OCI-LY7 (cell line): ENCODE measurements around the gene COL15A1. TPM values are rescaled to one million over a fixed set of nuclear protein-coding genes. Genes with fewer than 3 reads are reported as not detected.

Source experiments
- BruUV-seq: library from RNA; stranded (reverse); fragments of 400-500 nt; replicated peaks from 2 replicates; lab custom pipeline; 2021; lab: Mats Ljungman, UMichigan
- CTCF ChIA-PET: fragments of 300-600 bp; sonication (Branson Sonifier 250); formaldehyde crosslinking; loops from one replicate; lab custom pipeline; 2022; ENCODE audit warnings: antibody characterized with exemption; ENCODE audit not compliant: unreplicated experiment; lab: Charles Lee
- POLR2A ChIA-PET: fragments of 300-600 bp; sonication (Branson Sonifier 250); formaldehyde crosslinking; loops from one replicate; lab custom pipeline; 2022; ENCODE audit warnings: antibody characterized with exemption; lab: Charles Lee
- DNase-seq: peaks from one replicate; pipeline ENCODE4 v3.0.0-alpha.2; 2015; ENCODE audit warnings: low spot score
- H2AFZ ChIP-seq: fragments of 200-600 bp; sonication (generic), shearing (Covaris generic); 2 replicates; pipeline ENCODE4 v1.6.1; 2014; ENCODE audit warnings: mild to moderate bottlenecking, antibody characterized with exemption, low read length, moderate library complexity
- H3K27ac ChIP-seq: fragments of 200-600 bp; sonication (generic); 2 replicates; pipeline ENCODE4 v1.5.1; 2014; ENCODE audit warnings: mixed run types, low read depth, mild to moderate bottlenecking, moderate library complexity, low read length, inconsistent platforms; ENCODE audit not compliant: poor library complexity, severe bottlenecking
- H3K36me3 ChIP-seq: fragments of 200-600 bp; sonication (generic); 2 replicates; pipeline ENCODE4 v1.6.1; 2014; ENCODE audit warnings: mild to moderate bottlenecking, antibody characterized with exemption, low read length, moderate library complexity, mixed read lengths; ENCODE audit not compliant: insufficient read depth
- H3K4me1 ChIP-seq: fragments of 200-600 bp; sonication (generic); 2 replicates; pipeline ENCODE4 v1.5.1; 2014; ENCODE audit warnings: mild to moderate bottlenecking, low read length; ENCODE audit not compliant: insufficient read depth, poor library complexity, severe bottlenecking
- H3K4me2 ChIP-seq: fragments of 200-600 bp; sonication (generic); 2 replicates; pipeline ENCODE4 v1.6.1; 2014; ENCODE audit warnings: mild to moderate bottlenecking, low read length
- H3K4me3 ChIP-seq: fragments of 200-600 bp; sonication (generic); 2 replicates; pipeline ENCODE4 v1.5.1; 2014; ENCODE audit warnings: mild to moderate bottlenecking, low read depth, low read length; ENCODE audit not compliant: poor library complexity, severe bottlenecking
- H3K79me2 ChIP-seq: fragments of 200-600 bp; sonication (generic); 2 replicates; pipeline ENCODE4 v1.6.1; 2016; ENCODE audit warnings: low read depth, mild to moderate bottlenecking, low read length, moderate library complexity, mixed read lengths; ENCODE audit not compliant: insufficient read depth
- H3K9me2 ChIP-seq: fragments of 200-600 bp; sonication (generic); 2 replicates; pipeline ENCODE4 v1.6.1; 2016; ENCODE audit warnings: mild to moderate bottlenecking, low read length, mixed read lengths; ENCODE audit not compliant: insufficient read depth
- H3K9me3 ChIP-seq: fragments of 200-600 bp; sonication (generic); 2 replicates; pipeline ENCODE4 v1.6.1; 2014; ENCODE audit warnings: mild to moderate bottlenecking, mixed run types, low read length, mixed read lengths
- H4K20me1 ChIP-seq: fragments of 200-600 bp; sonication (generic); 2 replicates; pipeline ENCODE4 v1.6.1; 2014; ENCODE audit warnings: mild to moderate bottlenecking, antibody characterized with exemption, low read length, moderate library complexity, mixed read lengths; ENCODE audit not compliant: insufficient read depth
- EZH2phosphoT487 ChIP-seq: fragments of 200-600 bp; sonication (generic); IDR thresholded peaks from 2 replicates; pipeline ENCODE4 v1.6.1; 2018; ENCODE audit warnings: low read depth, borderline replicate concordance, mild to moderate bottlenecking, mixed run types, antibody characterized with exemption, low read length, moderate library complexity, mixed read lengths
- intact Hi-C: fragments of 100-400 bp; cut with micrococcal nuclease; formaldehyde crosslinking; loops from one replicate; pipeline ENCODE4 v1.10.0; 2022; ENCODE audit not compliant: unreplicated experiment
- total RNA-seq, 2 experiments: library from RNA; depleted of rRNA in 1 of 2; stranded (reverse); fragments of >200 nt in 1 of 2; shearing (Covaris generic) in 1 of 2; gene quantifications; 2 replicates each; pipeline ENCODE4 v1.2.3, GENCODE V29; 2014 to 2022
- TF ChIP-seq, protein P1 (sequence below): fragments of 200-600 bp; sonication (generic); conservative IDR thresholded peaks from 2 replicates; pipeline ENCODE4 v1.5.1; 2014; ENCODE audit warnings: mild to moderate bottlenecking, antibody characterized with exemption, low read length, moderate library complexity, mixed read lengths

COL15A1 gene
- total RNA-seq, 2 experiments from 2014 or later: not detected

- DNase-seq: no peak
- TF ChIP-seq EZH2phosphoT487: no peak
- TF ChIP-seq, protein P1, sequence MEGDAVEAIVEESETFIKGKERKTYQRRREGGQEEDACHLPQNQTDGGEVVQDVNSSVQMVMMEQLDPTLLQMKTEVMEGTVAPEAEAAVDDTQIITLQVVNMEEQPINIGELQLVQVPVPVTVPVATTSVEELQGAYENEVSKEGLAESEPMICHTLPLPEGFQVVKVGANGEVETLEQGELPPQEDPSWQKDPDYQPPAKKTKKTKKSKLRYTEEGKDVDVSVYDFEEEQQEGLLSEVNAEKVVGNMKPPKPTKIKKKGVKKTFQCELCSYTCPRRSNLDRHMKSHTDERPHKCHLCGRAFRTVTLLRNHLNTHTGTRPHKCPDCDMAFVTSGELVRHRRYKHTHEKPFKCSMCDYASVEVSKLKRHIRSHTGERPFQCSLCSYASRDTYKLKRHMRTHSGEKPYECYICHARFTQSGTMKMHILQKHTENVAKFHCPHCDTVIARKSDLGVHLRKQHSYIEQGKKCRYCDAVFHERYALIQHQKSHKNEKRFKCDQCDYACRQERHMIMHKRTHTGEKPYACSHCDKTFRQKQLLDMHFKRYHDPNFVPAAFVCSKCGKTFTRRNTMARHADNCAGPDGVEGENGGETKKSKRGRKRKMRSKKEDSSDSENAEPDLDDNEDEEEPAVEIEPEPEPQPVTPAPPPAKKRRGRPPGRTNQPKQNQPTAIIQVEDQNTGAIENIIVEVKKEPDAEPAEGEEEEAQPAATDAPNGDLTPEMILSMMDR: no peak
These were observed 169.8 kb downstream of the COL15A1 start for GRCh38 chr9:99113414-99114048.

DNA sequence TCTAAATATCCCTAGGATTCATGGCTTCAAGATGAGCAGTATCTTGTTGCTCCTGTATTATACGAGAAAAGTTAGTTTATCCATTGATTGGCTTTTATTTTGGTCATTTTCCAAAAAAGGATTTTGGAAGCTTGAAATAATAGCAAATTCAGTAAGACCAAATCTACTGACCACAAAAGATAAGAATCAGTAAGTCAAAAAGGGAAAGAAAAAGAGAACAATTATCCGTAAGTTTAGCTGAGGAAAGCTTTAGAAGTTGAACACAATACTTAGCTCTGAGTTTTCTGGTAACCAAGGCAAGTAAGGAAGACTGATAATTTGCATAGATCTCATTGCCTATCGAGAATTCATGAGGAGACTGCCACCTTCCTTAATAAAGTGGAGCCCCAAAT, 170.3 kb downstream of the COL15A1 start:
- Histone ChIP-seq H3K27ac (peak overlapping the region; percentile 77), H2AFZ (no peak overlapping the region), H3K4me3 (no peak overlapping the region), H3K4me2 (peak overlapping the region; percentile 72), H4K20me1 (no peaks in the 10 kb centered on the region), H3K36me3 (peaks cover 26% of the 10 kb centered on the region; the same call in 1 of the 2 replicates), H3K9me3 (peaks cover 6% of the 10 kb centered on the region; the same call in 1 of the 2 replicates), H3K4me1 (peaks cover 94% of the 10 kb centered on the region), H3K9me2 (no peaks in the 10 kb centered on the region), H3K79me2 (peaks cover 96% of the 10 kb centered on the region)
- no TSS peak for BruUV-seq
- ChIA-PET POLR2A (interaction anchor here (0.6 to 2.6 kb wide), 8 partner anchors 8 to 1220 kb away, joined by 3 to 16 read pairs (median 4); partner anchors contain the start of gene TGFBR1), CTCF (no interaction called here)
- no peak for DNase-seq
- intact Hi-C loops: loop anchor here (10.0 kb wide), 1 partner anchor 981 kb away; the partner anchor contains the start of genes ERP44 and INVS
- TF ChIP-seq, protein P1: no peak
- TF ChIP-seq EZH2phosphoT487: no peak

More at GRCh38 chr9:99113414-99114048, 169.8 kb downstream of the COL15A1 start:
- peaks cover 26% of the 10 kb centered on the region; the same call in 1 of the 2 replicates for H3K36me3 ChIP-seq
- ChIA-PET CTCF (no interaction called here), POLR2A (interaction anchor here (0.7 to 2.6 kb wide), 9 partner anchors 8 to 100 kb away, joined by 3 to 16 read pairs (median 4); partner anchors contain the start of gene TGFBR1)
- H3K27ac ChIP-seq: peak overlapping the region; percentile 77
- H4K20me1 ChIP-seq: no peaks in the 10 kb centered on the region
- no peak overlapping the region; the same call in 1 of the 2 replicates for H2AFZ ChIP-seq
- H3K9me2 ChIP-seq: no peaks in the 10 kb centered on the region
- no TSS peak for BruUV-seq
- intact Hi-C loops: loop anchor here (10.0 kb wide), 1 partner anchor 981 kb away; the partner anchor contains the start of genes ERP44 and INVS
- peak overlapping the region; percentile 35 for H3K4me3 ChIP-seq
- H3K4me2 ChIP-seq: peak overlapping the region; percentile 72
- H3K79me2 ChIP-seq: peaks cover 98% of the 10 kb centered on the region
- H3K9me3 ChIP-seq: peaks cover 5% of the 10 kb centered on the region; the same call in 1 of the 2 replicates
- H3K4me1 ChIP-seq: peaks cover 94% of the 10 kb centered on the region
